PC-3 (cell line): Measurements from ENCODE around the gene TOP2B. TPM values are rescaled to one million over a fixed set of nuclear protein-coding genes. Genes with fewer than 3 reads are reported as not detected.
A peak's percentile ranks its signal among the peaks of the same experiment; 100 is the strongest.

Experiments
- ATAC-seq: fragments of 200-7000 bp; cut with Tn5 transposase; 2 replicates; pipeline ENCODE4 v1.9.1; 2020; ENCODE audit warnings: mild to moderate bottlenecking, moderate library complexity
- BruUV-seq: library from RNA; stranded (reverse); fragments of 400-500 nt; replicated peaks from 2 replicates; lab custom pipeline; 2021; lab: Mats Ljungman, UMichigan
- CTCF ChIA-PET: fragments of 300-600 bp; sonication (Branson Sonifier 250); formaldehyde crosslinking; loops from one replicate; lab custom pipeline; 2022; ENCODE audit warnings: antibody characterized with exemption; lab: Charles Lee
- POLR2A ChIA-PET: fragments of 300-600 bp; sonication (Branson Sonifier 250); formaldehyde crosslinking; loops from one replicate; lab custom pipeline; 2022; ENCODE audit warnings: antibody characterized with exemption; ENCODE audit not compliant: unreplicated experiment; lab: Charles Lee
- DNase-seq: peaks from one replicate; pipeline ENCODE4 v3.0.0-alpha.2; 2015
- H2AFZ ChIP-seq: fragments of 300-600 bp; sonication (generic); 2 replicates; pipeline ENCODE4 v1.6.0; 2016; ENCODE audit warnings: antibody characterized with exemption, low read length
- H3F3A ChIP-seq: fragments of 300-600 bp; sonication (generic); one replicate; pipeline ENCODE4 v1.6.0; 2017; ENCODE audit warnings: antibody characterized with exemption, low read length, control low read depth, mild to moderate bottlenecking; ENCODE audit not compliant: unreplicated experiment
- H3K27ac ChIP-seq: fragments of 300-600 bp; sonication (generic); 2 replicates; pipeline ENCODE4 v1.5.1; 2016; ENCODE audit warnings: mild to moderate bottlenecking, low read length
- H3K27me3 ChIP-seq: fragments of 300-600 bp; sonication (generic); 2 replicates; pipeline ENCODE4 v1.6.1; 2016; ENCODE audit warnings: low read length, mixed read lengths
- H3K36me3 ChIP-seq: fragments of 300-600 bp; sonication (generic); 2 replicates; pipeline ENCODE4 v1.6.1; 2016; ENCODE audit warnings: low read depth, mixed run types, low read length, mixed read lengths
- H3K4me1 ChIP-seq: fragments of 300-600 bp; sonication (generic); 2 replicates; pipeline ENCODE4 v1.5.1; 2016; ENCODE audit warnings: low read length; ENCODE audit not compliant: insufficient read depth
- H3K4me2 ChIP-seq: fragments of 300-600 bp; sonication (generic); 2 replicates; pipeline ENCODE4 v1.6.0; 2016; ENCODE audit warnings: low read length
- H3K4me3 ChIP-seq: fragments of 300-600 bp; sonication (generic); 2 replicates; pipeline ENCODE4 v1.5.1; 2016; ENCODE audit warnings: mild to moderate bottlenecking, low read length, mixed read lengths
- H3K79me2 ChIP-seq: fragments of 300-600 bp; sonication (generic); 2 replicates; pipeline ENCODE4 v1.6.1; 2017; ENCODE audit warnings: low read length, mixed read lengths
- H3K9ac ChIP-seq: fragments of 300-600 bp; sonication (generic); 2 replicates; pipeline ENCODE4 v1.6.0; 2016; ENCODE audit warnings: mild to moderate bottlenecking, low read length
- H3K9me2 ChIP-seq: fragments of 300-600 bp; sonication (generic); replicated peaks from 2 replicates; pipeline ENCODE4 v1.6.1; 2016; ENCODE audit warnings: mixed run types, low read length, mixed read lengths
- H3K9me3 ChIP-seq: fragments of 300-600 bp; sonication (generic); 2 replicates; pipeline ENCODE4 v1.6.1; 2016; ENCODE audit warnings: low read length, mixed read lengths
- H4K20me1 ChIP-seq: fragments of 300-600 bp; sonication (generic); 2 replicates; pipeline ENCODE4 v1.6.1; 2016; ENCODE audit warnings: low read length, mixed read lengths
- CTCF ChIP-seq: fragments of 300-600 bp; sonication (generic); conservative IDR thresholded peaks from 2 replicates; pipeline ENCODE4 v1.5.1; 2017; ENCODE audit warnings: antibody characterized with exemption, low read depth, mild to moderate bottlenecking, low read length
- EZH2 ChIP-seq: fragments of 300-600 bp; sonication (generic); IDR thresholded peaks from one replicate; pipeline ENCODE4 v1.6.1; 2017; ENCODE audit warnings: antibody characterized with exemption, mild to moderate bottlenecking, low read length; ENCODE audit not compliant: unreplicated experiment
- EZH2phosphoT487 ChIP-seq: fragments of 300-600 bp; sonication (generic); IDR thresholded peaks from 2 replicates; pipeline ENCODE4 v1.6.1; 2018; ENCODE audit warnings: mild to moderate bottlenecking, antibody characterized with exemption, low read length, borderline replicate concordance
- intact Hi-C: fragments of 100-400 bp; cut with micrococcal nuclease; formaldehyde crosslinking; loops from 2 replicates; pipeline ENCODE4 v1.9.0; 2023
- total RNA-seq: library from RNA; depleted of rRNA; stranded (reverse); fragments of >200 nt; gene quantifications from 2 replicates; pipeline ENCODE4 v1.2.3, GENCODE V29; 2014

Gene TOP2B
- total RNA-seq, 1 experiment from 2014 or later: 79.0 TPM

- BruUV-seq: TSS peak; percentile 41
- H2AFZ ChIP-seq: peak overlapping the region; percentile 80
- H3F3A ChIP-seq: no peaks in the 10 kb centered on the region
- TF ChIP-seq EZH2: no peak
- TF ChIP-seq CTCF: no peak
- no peak for TF ChIP-seq EZH2phosphoT487
- intact Hi-C loops: loop anchor here (1.0 to 5.0 kb wide), 4 partner anchors 15 to 168 kb away; no protein-coding TSS in a partner anchor
- ChIA-PET POLR2A (no interaction called here), CTCF (no interaction called here)
- H3K36me3 ChIP-seq: no peaks in the 10 kb centered on the region
- H3K27ac ChIP-seq: peak overlapping the region; percentile 39; the same call in 1 of the 2 replicates
- peak; percentile 52 for DNase-seq
- H3K9me3 ChIP-seq: no peaks in the 10 kb centered on the region
- peak; percentile 4 for ATAC-seq
- peaks cover 14% of the 10 kb centered on the region for H3K4me1 ChIP-seq
- peaks cover 26% of the 10 kb centered on the region for H4K20me1 ChIP-seq
- H3K79me2 ChIP-seq: peaks cover 58% of the 10 kb centered on the region
- H3K4me3 ChIP-seq: peak overlapping the region; percentile 86
- peak overlapping the region; percentile 83 for H3K9ac ChIP-seq
- no peaks in the 10 kb centered on the region for H3K9me2 ChIP-seq
- peak overlapping the region; percentile 96 for H3K4me2 ChIP-seq
- H3K27me3 ChIP-seq: no peaks in the 10 kb centered on the region
Measured at GRCh38 chr3:25663347-25663868, 1.3 kb downstream of the TOP2B start.

GRCh38 chr3:25662736-25663320 is 1.9 kb downstream of the TOP2B start:
- Histone ChIP-seq H3K36me3 (no peaks in the 10 kb centered on the region), H3K9me2 (no peaks in the 10 kb centered on the region), H3K27me3 (no peaks in the 10 kb centered on the region), H2AFZ (peak overlapping the region; percentile 80; the same call in 1 of the 2 replicates), H3K4me2 (peak overlapping the region; percentile 96), H3K27ac (no peak overlapping the region), H3K9me3 (no peaks in the 10 kb centered on the region), H3K79me2 (peaks cover 61% of the 10 kb centered on the region), H3K9ac (peak overlapping the region; percentile 83), H4K20me1 (peaks cover 26% of the 10 kb centered on the region), H3K4me1 (peaks cover 14% of the 10 kb centered on the region), H3F3A (no peaks in the 10 kb centered on the region), H3K4me3 (peak overlapping the region; percentile 86)
- TF ChIP-seq CTCF (no peak), EZH2phosphoT487 (no peak), EZH2 (no peak)
- intact Hi-C loops: loop anchor here (1.0 to 5.0 kb wide), 4 partner anchors 14 to 168 kb away; no protein-coding TSS in a partner anchor
- POLR2A ChIA-PET: no interaction called here
- DNase-seq (no peak), ATAC-seq (no peak)
- CTCF ChIA-PET: no interaction called here
- BruUV-seq: no TSS peak
